GM12875 (cell line): ENCODE results near the gene MMS19.
A peak's percentile ranks its signal among the peaks of the same experiment; 100 is the strongest.
"Not testable (repeated sequence)": the region's sequence is repeated elsewhere in the genome, so short reads cannot be mapped to it uniquely, and the experiment has no call there.

Source experiments
- H3K4me3 ChIP-seq: one replicate; pipeline ENCODE4 v1.5.1; 2011; ENCODE audit warnings: low read depth, low read length, control low read depth
- CTCF ChIP-seq: IDR thresholded peaks from 2 replicates; pipeline ENCODE4 v1.5.1; 2011; ENCODE audit warnings: low read depth, mild to moderate bottlenecking, control low read depth, inconsistent platforms, low read length, moderate library complexity, borderline replicate concordance; ENCODE audit not compliant: insufficient read depth

MMS19 gene

GRCh38 chr10:97475936-97476594, 22.2 kb downstream of the MMS19 start:
- no peak overlapping the region for H3K4me3 ChIP-seq
- TF ChIP-seq CTCF: no peak

DNA sequence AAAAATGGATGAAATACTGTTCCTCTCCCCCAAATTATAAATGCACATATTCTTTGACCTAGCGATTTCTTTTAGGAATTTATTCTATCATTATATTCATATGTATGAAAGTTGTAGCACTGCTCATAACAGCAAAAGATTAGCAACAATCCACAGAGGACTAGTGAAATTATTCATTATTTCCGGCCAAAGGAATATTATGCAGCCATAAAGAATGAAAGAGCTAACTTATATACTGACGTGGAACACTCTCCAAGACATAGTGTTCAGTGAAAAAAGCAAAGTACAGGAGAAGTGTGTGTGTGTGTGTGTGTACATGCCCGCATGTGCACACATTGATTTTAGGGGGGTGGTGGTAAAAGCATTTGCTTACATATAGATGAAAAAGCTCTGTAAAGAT, 23.3 kb downstream of the MMS19 start:
- no peak overlapping the region for H3K4me3 ChIP-seq
- TF ChIP-seq CTCF: no peak

- not testable (repeated sequence) for H3K4me3 ChIP-seq
Observed at GRCh38 chr10:97468781-97469180, 29.4 kb downstream of the MMS19 start.

DNA sequence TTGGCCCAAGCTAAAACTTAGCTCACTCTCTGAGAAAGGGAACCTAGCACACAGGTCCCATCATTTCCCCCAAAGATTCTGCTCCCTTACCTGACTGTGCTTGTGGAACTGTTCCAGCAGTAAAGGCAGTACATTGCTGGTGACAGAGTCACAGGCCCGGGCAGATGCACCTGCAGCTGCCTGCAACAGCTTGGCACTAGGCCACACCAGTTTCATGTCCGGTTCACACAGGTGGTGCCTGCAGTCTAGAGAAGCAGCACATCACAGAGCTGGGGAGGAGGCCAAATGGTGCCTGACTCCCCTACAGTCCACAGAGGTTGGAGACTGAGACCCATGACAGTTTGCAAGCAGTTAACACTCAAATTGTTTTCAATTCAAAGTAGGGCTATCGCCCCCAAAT, 30.1 kb downstream of the MMS19 start:
- H3K4me3 ChIP-seq: no peak overlapping the region
- TF ChIP-seq CTCF: no peak

- H3K4me3 ChIP-seq: no peak overlapping the region
- TF ChIP-seq CTCF: no peak
Observed at GRCh38 chr10:97466755-97467154, 31.5 kb downstream of the MMS19 start.

DNA sequence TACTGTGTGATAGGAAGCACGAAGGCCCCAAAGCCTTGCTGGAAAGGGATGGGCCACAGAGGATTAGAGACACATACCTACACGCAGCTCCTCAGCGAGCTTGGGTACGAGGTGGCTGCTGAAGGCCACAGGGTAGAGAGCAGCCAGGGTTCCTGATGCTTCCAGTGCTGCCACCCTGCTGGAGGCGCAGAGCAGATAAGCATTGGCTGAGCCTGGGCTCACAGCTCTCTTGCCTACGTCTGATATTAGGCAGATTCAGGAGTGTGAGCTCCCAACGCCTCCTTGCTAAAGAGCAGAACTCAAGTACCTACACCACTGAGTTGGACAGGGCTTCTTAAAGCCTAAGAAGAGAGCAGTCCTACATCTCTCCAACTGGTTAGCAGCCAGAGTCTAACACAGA, 32.2 kb downstream of the MMS19 start:
- no peak for TF ChIP-seq CTCF

GRCh38 chr10:97464226-97464625, 34.0 kb downstream of the MMS19 start:
- no peak for TF ChIP-seq CTCF
- no peak overlapping the region for H3K4me3 ChIP-seq

More for the DNA sequence above, 32.2 kb downstream of the MMS19 start:
- H3K4me3 ChIP-seq: no peak overlapping the region

DNA sequence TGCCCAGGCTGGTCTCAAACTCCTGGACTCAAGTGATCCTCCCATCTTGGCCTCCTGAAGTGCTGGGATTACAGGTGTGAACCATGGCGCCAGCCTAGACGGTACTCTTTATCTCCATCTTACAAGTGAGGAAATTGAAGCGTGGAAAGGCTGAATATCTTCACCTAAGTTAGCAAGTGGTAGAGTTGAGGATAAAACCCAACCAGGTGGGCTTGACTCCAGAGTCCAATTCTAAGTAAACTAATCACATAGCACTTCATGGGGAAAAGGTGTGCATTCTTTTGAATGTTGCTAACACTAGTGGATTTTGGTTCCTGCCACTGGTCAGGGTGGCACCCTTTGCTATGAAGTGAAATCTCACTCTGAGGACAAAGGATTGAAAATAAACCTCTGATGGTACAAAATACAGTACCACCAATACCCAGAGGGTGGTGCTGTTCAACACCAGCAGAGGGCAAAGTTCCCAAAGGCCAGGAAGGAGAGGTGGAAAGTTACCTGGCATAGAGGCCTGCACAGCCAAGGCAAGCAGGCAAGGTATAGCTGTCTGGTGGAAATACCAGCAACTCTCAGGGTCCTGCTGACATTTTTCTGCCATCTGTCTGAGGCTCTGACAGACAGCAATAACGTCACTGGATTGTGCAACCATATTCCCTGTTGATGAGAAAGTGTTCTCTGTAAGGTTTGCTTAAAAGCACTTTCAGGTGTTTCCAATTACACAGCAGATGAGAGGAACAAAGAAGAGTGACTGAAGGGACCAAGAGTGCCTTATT, 34.7 kb downstream of the MMS19 start:
- H3K4me3 ChIP-seq: no peak overlapping the region
- peak; percentile 73 for TF ChIP-seq CTCF
